CD4-positive, alpha-beta T cell treated with Interferon alpha-2 for 1 hour (primary cell): ENCODE measurements around the gene ASPSCR1.

Source experiments
- DNase-seq, 2 donors: peaks; one replicate each; pipeline ENCODE4 v3.0.0-alpha.2; 2020 to 2022

The ASPSCR1 gene

DNA sequence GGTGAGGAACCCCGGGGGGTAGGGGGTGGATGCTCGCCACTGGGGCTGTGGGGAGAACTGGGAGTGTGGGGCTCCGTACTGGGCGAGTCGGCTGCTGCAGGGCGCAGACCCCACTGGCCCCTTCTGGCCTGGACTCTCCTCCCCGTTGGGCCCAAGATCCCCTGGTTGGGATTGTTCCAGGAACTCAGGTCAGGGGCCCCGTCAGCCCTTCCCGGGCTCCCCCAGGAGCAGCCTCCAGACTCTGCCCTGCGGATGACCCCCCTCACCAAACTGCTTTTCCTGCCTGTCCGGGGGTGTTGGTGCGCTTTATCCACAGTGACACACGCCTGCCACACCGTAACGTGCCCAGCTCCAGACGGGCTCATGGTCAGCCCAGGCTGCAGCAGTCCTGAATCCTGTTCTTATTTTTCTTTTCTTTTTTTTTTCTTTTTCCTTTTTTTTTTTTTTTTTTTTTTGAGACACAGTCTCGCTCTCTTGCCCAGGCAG, 24.2 kb downstream of the ASPSCR1 start:
- no peak for DNase-seq

- no peak for DNase-seq
Observed at GRCh38 chr17:82003411-82004381, 26.3 kb downstream of the ASPSCR1 start.

DNA sequence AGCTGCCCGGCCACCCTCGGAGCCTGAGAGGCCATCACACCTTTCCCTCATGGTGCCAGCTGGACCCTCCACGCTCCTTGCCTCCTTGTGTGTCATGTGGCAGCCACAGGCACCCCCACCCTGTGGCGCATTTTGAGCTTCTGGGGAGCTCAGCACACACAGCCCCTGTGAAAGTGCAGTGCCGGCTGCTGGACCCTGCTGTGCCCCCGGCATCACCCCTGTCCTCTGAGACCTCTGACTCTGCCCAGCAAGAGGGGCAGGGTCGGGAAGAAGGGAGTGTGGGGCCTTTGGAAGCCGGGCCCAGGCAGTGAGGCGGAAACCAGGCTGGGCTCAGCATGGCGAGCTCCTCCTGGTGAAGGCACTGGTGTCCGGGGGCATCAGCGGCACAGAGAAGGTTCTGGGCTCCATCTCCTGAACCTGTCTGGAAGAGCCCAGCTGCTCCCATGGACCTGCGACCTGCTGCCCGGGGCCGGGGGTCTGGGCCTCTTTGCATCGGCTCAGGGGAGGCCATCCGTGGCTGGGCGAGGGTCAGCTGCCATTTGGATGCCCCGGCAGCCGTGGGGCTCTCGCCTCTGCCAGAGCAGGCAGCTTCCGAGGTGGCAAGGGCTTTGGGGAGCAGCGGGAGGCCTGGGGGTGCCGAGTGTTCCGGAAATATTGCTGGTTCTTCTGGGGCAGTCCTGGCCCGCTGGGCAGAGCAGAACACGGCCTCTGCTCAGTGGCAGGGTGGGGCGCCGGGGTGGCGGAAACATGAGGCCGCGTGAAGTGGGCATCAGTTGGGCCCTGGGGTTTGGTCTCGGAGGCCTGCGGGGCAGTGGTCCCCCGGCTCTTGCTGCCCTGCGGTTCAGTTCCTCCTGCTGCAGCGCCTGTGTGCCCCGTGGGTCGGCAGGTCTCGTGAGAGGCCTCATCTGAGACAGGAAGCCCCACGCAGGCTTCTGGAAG, 27.4 kb downstream of the ASPSCR1 start:
- DNase-seq: no peak

GRCh38 chr17:82005701-82006348, 28.4 kb downstream of the ASPSCR1 start:
- DNase-seq: no peak

DNA sequence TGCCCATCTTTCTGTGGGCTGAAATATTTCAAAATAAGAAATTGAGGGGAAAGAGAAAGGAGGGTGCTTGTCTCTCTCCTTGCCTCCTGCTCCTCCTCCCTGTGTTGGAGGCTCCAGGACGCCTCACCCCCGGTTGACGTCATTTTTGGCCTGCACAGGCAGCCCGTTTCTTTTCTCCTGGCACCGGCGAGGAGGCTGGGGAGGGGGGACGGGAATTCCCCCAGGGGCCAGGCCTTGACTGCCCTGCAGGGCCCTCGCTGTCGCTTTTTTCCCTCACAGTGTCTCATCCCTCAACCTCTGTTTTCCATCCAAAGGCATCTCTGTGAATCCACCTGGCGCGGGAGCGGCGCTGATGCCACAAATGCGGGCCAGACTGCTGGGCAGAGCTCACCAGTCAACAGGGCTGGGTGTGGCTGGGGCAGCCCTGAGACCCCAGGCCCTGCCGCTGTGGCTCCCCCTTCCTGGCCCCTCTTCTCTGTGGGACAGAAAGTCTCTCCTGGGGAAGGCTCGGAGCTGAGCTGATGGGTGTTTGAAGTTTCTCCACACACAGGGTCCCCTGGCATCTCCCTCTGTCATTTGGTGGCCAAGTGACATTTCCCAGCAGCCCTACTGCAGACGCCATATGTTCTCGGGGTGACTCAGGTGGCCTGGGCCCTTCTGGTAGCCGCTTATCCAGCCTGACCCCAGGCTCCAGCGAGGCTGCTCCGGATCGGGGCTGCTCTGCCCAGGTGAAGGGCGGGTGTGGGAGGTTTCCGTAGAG, 29.2 kb downstream of the ASPSCR1 start:
- DNase-seq: no peak

- DNase-seq: no peak
Observed at GRCh38 chr17:82007228-82007494, 29.7 kb downstream of the ASPSCR1 start.

DNA sequence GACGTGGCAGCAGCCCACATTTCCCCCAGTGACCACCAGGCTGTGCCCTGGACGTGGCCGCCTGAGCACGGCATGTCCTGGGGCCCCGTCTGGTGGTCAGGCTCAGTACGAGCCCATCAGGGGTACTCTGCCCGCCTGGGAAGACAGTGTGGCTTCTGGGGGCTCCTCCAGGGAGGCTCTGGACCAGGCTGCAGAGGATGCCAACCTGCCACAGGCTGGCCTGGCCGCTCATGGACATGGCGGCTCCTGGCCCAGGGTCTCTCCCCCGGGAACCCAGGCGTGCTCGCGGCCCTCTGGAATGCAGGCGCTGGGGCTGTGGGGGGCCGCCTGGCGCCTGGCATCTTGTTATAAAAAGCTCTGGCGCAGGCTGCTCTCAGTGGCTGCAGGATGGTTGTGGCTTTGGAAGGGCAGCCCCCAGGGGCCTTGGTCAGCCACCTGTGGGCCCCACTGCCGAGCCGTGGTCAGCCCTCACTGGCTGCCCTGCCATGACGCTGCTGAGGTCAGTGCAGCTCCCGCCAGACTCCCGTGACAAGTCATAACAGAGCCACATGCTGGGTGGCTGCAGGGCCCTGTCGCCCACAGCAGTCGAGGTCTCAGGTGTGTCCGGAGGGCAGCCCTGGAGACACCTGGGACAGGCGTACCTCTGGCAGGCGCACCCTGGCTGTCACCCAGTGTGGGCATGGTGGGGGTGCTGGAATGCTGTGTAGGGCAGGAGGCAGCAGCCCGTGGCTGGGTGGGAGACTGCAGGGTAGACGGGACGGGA, 30.2 kb downstream of the ASPSCR1 start:
- DNase-seq: no peak

GRCh38 chr17:82008258-82008940, 31.0 kb downstream of the ASPSCR1 start:
- no peak for DNase-seq

DNA sequence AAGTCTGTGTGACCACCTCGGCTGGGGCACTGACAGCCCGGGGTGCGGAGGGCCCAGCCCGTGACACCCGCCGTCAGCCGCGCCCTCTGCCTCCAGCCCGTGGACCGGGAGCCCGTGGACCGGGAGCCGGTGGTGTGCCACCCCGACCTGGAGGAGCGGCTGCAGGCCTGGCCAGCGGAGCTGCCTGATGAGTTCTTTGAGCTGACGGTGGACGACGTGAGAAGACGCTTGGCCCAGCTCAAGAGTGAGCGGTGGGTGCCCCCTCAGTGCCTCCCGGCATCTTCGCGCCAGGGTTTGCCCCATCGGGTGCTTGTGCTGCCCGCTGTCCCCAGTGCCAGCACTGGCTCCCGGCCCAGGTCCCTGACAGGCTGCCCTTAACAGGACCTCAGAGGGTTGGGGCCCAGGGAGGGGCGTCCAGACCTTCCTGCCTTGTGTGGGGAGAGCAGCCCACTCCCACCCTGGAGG, 31.5 kb downstream of the ASPSCR1 start:
- DNase-seq: no peak

DNA sequence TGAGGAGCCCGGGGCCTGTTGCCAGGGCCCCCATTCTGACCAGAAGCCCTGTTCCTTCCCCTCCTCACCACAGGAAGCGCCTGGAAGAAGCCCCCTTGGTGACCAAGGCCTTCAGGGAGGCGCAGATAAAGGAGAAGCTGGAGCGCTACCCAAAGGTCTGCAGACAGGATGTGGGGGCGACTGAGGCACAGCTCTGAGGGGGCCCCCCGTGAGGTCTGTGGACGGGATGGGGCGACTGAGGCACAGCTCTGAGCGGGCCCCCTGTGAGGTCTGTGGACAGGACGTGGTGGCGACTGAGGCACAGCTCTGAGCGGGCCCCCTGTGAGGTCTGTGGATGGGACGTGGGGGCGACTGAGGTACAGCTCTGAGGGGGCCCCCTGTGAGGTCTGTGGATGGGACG, 32.0 kb downstream of the ASPSCR1 start:
- no peak for DNase-seq

DNA sequence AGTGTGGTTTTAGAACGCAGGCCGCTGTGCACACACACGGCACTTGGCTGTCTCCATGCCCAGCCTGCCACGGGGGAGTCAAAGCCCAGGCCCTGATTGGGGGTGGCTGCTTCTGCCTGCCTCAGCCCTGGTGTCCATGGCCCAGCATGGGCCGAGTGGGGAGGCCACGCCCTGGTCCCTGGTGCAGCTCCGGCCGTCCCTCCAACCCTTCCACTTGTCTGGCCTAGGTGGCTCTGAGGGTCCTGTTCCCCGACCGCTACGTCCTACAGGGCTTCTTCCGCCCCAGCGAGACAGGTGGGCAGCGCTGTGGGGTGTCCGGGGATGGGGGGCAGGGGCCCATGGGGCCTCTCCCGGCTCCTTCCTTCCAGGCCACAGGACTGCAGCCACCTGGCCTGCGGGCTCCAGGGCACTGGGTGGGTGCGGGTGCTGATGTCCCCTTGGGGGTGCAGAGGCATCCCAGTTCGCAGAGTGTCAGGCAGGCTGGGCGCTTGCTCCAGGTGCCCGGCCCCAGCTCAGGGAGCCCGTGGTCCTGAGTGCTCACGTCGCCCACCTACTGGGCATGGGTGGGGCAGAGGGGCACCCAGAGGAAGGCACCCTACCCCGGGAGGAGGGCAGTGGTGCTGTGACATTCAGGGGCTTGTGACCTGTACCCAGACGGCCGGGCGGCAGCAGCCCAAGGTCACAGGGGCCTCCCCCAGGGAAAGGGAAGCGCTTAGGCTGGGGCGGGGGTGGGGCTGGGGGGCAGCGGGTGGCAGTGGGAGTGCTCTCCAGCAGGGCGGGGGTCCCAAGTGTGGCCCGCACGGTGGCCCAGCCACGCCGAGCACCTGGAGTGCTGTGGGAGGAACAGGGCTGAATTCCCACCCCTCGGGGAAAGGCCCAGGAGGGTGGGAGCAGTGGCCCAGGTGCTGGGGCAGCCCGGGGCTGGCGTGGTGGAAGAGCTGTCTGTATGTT, 33.4 kb downstream of the ASPSCR1 start:
- no peak for DNase-seq

GRCh38 chr17:82011617-82012187, 34.3 kb downstream of the ASPSCR1 start:
- no peak for DNase-seq

- DNase-seq: no peak
Observed at GRCh38 chr17:82012261-82012639, 34.8 kb downstream of the ASPSCR1 start.

GRCh38 chr17:82012640-82013295, 35.3 kb downstream of the ASPSCR1 start:
- DNase-seq: no peak

DNA sequence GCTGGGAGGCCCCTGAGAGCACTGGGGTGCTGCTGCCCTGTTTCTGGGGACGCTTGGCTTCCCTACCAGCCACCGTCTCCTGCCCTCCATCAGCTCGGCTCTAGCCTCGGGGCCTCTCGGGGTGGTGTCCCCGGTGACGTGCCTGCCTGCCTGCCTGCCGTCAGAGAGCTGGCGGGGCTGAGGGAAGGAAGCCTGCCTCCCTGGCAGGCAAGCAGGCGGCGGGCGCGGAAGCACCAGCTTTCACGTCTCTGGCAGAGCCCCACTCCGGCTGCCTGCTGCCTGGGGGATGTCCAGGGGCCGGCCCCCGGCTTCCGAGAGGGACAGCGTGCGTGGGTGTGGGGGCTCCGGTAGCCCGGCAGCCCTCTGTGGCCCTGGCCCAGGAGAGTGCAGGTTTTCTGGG, 35.9 kb downstream of the ASPSCR1 start:
- no peak for DNase-seq

GRCh38 chr17:82013772-82014321, 36.4 kb downstream of the ASPSCR1 start:
- no peak for DNase-seq

- DNase-seq: no peak
Observed at GRCh38 chr17:82014432-82014831, 37.0 kb downstream of the ASPSCR1 start.

GRCh38 chr17:82014971-82015310, 37.5 kb downstream of the ASPSCR1 start:
- no peak for DNase-seq
